HUES64 (cell line): Measurements from ENCODE around the gene AIG1.

Experiments
- H3K27ac ChIP-seq: 2 replicates; pipeline ENCODE4 v1.7.0; 2013; ENCODE audit warnings: low read depth, low read length, inconsistent platforms
- H3K27me3 ChIP-seq: 2 replicates; pipeline ENCODE4 v1.6.1; 2013; ENCODE audit warnings: mild to moderate bottlenecking, low read length; ENCODE audit not compliant: insufficient read depth
- H3K36me3 ChIP-seq: 2 replicates; pipeline ENCODE4 v1.6.1; 2013; ENCODE audit warnings: mild to moderate bottlenecking, low read length; ENCODE audit not compliant: insufficient read depth
- H3K4me1 ChIP-seq: 2 replicates; pipeline ENCODE4 v1.6.1; 2013; ENCODE audit warnings: mild to moderate bottlenecking, low read length, moderate library complexity; ENCODE audit not compliant: insufficient read depth
- H3K4me3 ChIP-seq: 2 replicates; pipeline ENCODE4 v1.5.1; 2013; ENCODE audit warnings: mild to moderate bottlenecking, low read length, moderate library complexity
- H3K9ac ChIP-seq: 2 replicates; pipeline ENCODE4 v1.6.1; 2013; ENCODE audit warnings: mild to moderate bottlenecking, low read depth, low read length
- H3K9me3 ChIP-seq: 2 replicates; pipeline ENCODE4 v1.6.1; 2013; ENCODE audit warnings: low read depth, low read length; ENCODE audit not compliant: insufficient read depth
- WGBS: fragments of 150-250, 120-280 bp; methylation state at CpG from one replicate; pipeline ENCODE4 v1.1.7; 2013; ENCODE audit warnings: missing lambda C conversion rate; 5-methylcytosine and 5-hydroxymethylcytosine counted together

The AIG1 gene

DNA sequence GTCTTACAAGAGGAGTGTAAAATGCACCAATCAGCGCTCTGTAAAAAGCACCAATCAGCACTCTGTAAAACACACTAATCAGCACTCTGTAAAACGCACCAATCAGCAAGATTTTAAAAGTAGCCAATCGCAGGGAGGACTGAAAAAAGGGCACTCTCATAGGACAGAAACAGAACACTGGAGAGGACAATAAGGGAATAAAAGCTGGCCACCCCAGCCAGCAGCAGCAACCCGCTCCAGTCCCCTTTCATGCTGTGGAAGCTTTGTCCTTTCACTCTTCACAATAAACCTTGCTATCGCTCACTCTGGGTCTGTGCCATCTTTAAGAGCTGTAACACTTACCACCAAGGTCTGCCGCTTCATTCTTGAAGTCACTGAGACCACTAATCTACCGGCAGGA is 1.7 kb upstream of the AIG1 start:
- H3K27ac ChIP-seq = no peak overlapping the region
- no peaks in the 10 kb centered on the region for H3K36me3 ChIP-seq
- H3K4me1 ChIP-seq = peaks cover 53% of the 10 kb centered on the region
- no peak overlapping the region for H3K4me3 ChIP-seq
- WGBS = 92% methylated on average over 6 of the region's 7 CpGs
- no peaks in the 10 kb centered on the region for H3K9me3 ChIP-seq
- H3K9ac ChIP-seq = no peak overlapping the region
- no peaks in the 10 kb centered on the region for H3K27me3 ChIP-seq

DNA sequence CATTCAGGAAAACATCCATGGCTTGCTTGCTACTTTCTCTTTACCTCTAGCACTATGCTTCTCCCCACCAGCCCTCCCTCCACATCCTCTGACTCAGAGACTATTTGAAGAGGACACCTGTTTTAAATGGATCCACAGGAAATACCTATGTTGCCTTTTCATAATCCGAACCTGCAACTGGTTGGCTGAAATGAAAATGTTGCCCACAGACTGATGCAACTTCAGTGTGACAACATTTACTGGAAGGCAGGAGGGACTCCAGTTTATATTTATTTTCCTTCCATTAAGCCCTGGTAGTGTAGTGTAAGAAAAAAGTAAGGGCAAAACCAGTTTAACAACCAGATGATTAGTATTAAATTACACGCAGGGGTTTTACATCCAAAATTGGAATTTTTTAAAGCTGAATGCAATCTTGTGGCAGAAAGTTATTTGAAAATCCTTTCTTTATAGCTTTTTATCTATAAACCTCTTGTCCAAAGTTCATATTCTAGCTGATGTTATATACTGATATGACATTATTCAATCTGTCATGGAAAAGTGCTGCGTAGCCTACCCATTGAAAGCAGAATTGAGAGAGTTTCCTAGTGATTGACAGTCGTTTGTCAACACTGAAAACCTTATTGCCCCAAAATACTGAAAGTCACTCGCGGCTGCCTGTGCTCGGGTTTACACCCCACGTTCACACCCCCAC is 881 bp upstream of the AIG1 start:
- H3K36me3 ChIP-seq = no peaks in the 10 kb centered on the region
- H3K4me1 ChIP-seq = peaks cover 54% of the 10 kb centered on the region
- H3K9ac ChIP-seq = peak overlapping the region; percentile 81
- WGBS = 13% methylated on average over 7 of the region's 8 CpGs
- H3K4me3 ChIP-seq = peak overlapping the region; percentile 86
- H3K27me3 ChIP-seq = no peaks in the 10 kb centered on the region
- no peaks in the 10 kb centered on the region for H3K9me3 ChIP-seq
- peak overlapping the region; percentile 72 for H3K27ac ChIP-seq

DNA sequence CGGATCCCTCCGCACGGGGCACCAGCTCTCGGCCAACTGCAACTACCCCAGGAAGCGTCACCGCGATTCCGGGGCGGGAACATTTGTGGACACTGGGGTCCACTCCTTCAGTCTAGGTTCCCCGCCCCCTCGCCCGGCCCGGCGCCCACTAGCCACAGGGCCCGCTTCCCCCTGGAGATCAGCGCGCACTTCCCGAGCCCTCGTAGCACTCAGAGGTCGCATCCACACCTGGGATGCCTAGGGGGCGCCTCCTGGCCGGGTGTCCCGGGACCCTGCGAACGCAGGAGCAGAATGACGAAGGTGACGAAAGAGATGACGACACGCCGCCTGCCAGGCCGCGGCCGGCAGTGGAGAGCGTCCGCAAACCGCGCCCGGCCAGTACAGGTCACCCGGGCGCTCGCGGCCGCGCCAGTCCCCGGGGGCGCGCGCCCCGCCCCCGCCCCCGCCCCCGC is 309 bp upstream of the AIG1 start:
- WGBS = under 1% methylated on average over 52 of the region's 52 CpGs
- H3K4me1 ChIP-seq = peaks cover 51% of the 10 kb centered on the region
- no peaks in the 10 kb centered on the region for H3K9me3 ChIP-seq
- no peaks in the 10 kb centered on the region for H3K36me3 ChIP-seq
- H3K27ac ChIP-seq = peak overlapping the region; percentile 72
- peak overlapping the region; percentile 81 for H3K9ac ChIP-seq
- peak overlapping the region; percentile 86 for H3K4me3 ChIP-seq
- H3K27me3 ChIP-seq = no peaks in the 10 kb centered on the region

DNA sequence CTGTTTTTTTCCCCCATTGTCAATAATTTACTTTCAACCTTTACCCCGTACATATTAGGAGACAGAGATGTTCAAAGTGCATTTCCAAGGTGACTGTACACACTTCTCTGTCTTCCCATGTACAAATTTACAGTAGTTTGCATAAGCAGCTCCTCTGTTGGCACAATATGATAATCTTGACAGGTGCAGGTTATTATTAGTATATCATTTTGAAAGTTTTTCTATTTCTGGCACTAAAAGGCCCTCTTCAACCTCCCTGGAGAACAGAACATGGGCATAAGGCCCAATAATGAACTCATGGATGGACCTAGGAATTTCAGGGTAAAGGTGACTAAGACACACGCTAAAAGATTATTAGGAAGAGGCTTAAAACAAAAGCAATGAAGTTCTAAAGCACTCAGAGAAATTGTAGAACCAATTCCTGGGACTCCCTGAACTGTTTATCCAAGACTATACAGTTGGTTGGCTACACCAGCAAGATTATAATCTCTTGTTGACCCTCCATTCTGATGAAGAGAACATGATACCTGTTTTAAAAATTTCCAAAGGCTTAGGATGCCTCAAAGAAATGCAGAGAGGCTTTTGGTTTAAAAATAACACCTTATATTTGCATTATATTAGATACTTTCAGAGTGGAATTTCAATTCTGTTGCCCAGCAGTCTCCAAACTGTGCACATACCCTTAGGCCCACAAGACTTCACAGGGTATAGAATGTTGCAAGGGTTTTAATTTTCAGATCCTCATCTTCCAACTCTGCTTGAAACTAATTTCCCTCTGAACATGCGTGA is 1.1 kb downstream of the AIG1 start:
- peak overlapping the region; percentile 77; the same call in 1 of the 2 replicates for H3K27ac ChIP-seq
- peak overlapping the region; percentile 86 for H3K4me3 ChIP-seq
- 64% methylated on average over 3 of the region's 3 CpGs for WGBS
- peaks cover 40% of the 10 kb centered on the region for H3K4me1 ChIP-seq
- no peaks in the 10 kb centered on the region for H3K27me3 ChIP-seq
- H3K9me3 ChIP-seq = no peaks in the 10 kb centered on the region
- no peaks in the 10 kb centered on the region for H3K36me3 ChIP-seq
- peak overlapping the region; percentile 77 for H3K9ac ChIP-seq

DNA sequence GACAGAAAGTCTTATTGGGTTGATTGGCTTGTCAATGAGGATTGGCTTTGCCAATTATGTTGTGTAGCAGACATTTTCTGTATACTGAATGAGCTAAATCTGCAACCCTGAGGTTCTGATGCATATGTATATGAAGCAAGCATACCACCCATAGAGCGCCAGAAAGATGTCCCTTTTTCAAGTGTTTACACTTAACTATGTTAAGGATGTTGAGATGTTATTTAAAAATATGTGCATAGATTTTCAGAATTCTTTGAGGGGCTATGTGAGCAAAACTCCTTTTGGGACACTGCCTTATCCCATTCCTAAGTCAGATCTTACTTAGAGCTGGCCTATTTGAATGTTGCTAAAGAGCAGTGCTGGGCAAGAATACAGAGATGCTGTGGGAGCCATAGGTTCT is 1.9 kb downstream of the AIG1 start:
- H3K4me1 ChIP-seq = peaks cover 42% of the 10 kb centered on the region
- peak overlapping the region; percentile 77; the same call in 1 of the 2 replicates for H3K27ac ChIP-seq
- no peaks in the 10 kb centered on the region for H3K9me3 ChIP-seq
- H3K27me3 ChIP-seq = no peaks in the 10 kb centered on the region
- no peaks in the 10 kb centered on the region for H3K36me3 ChIP-seq
- H3K9ac ChIP-seq = no peak overlapping the region
- WGBS = 60% methylated on average over 1 of the region's 1 CpG
- H3K4me3 ChIP-seq = peak overlapping the region; percentile 86

DNA sequence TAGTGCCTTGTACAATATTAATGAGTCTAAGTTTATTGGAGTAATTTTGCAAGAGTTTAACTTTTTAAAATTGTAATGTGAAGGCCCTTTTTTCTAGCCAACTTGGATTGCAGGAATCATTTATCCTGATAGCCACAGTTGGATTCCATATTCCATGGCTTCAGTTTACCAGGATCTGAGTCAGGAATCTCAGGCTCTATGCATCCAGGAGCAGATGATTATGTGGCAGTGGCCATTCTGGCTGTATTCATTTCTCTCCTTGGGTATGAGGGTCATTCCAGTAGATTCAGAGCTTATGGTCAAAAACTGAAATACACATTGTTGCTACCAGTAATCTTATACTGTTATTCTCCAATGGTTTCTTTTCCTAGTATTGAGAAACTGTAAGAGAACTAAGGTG is 2.9 kb downstream of the AIG1 start:
- H3K4me1 ChIP-seq = peaks cover 49% of the 10 kb centered on the region
- no peaks in the 10 kb centered on the region for H3K9me3 ChIP-seq
- H3K36me3 ChIP-seq = no peaks in the 10 kb centered on the region
- H3K27ac ChIP-seq = peak overlapping the region; percentile 77
- no peak overlapping the region for H3K4me3 ChIP-seq
- no peaks in the 10 kb centered on the region for H3K27me3 ChIP-seq
- no peak overlapping the region for H3K9ac ChIP-seq

DNA sequence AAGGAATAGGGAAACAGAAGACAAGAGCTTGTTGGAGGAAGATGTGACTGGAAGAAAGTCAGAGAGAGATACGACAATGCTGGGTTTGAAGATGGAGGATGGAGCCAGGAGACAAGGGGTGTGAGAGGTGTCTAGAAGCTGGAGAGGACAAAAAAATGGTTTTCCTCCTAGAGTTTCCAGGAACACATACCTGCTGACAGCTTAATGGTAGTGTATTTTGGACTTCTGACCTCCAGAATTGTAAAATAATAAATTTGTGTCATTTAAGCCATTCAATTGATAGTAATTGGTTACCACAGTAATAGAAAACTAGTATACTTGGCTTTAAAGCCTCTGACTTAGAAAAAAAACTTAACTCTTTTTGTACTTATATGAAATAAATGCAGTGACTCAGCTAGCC is 3.6 kb downstream of the AIG1 start:
- H3K4me3 ChIP-seq = no peak overlapping the region
- H3K27me3 ChIP-seq = no peaks in the 10 kb centered on the region
- no peaks in the 10 kb centered on the region for H3K36me3 ChIP-seq
- peaks cover 47% of the 10 kb centered on the region for H3K4me1 ChIP-seq
- WGBS = 96% methylated on average over 1 of the region's 1 CpG
- no peaks in the 10 kb centered on the region for H3K9me3 ChIP-seq
- H3K9ac ChIP-seq = no peak overlapping the region
- no peak overlapping the region for H3K27ac ChIP-seq

DNA sequence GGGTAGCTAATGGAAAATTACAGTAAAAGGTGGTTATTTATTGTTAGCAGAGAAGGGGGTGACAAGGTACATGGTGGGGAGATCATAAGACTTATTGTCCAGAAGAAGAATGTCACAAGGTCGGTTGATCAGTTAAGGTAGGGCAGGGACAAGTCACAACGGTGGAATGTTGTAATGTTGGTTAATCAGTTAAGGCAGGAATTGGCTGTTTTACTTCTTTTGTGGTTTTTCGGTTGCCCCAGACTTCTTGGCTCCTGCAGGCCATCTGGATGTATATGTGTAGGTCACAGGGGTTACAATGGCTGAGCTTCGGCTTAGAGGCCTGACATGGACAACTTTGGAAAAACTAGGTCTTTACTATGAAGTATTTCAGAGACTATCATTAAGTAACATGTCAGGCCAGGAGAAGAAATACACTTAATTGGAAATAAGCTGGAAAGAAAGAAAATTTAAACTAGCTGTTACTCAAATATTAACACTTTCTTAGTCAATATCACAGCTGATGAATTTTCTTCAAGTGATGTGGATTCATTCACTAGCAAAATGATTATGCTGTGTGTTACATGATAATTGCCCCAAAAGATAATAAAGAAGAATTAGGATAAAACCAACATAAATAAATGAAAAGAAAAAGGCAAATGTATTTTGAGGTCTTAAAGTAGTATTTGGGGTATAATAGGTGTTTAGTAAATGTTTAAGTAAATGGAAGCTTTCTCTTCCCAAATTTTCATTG is 4.4 kb downstream of the AIG1 start:
- Histone ChIP-seq H3K4me1 (peaks cover 39% of the 10 kb centered on the region), H3K9me3 (no peaks in the 10 kb centered on the region), H3K27ac (no peak overlapping the region), H3K9ac (no peak overlapping the region), H3K36me3 (no peaks in the 10 kb centered on the region), H3K4me3 (no peak overlapping the region), H3K27me3 (no peaks in the 10 kb centered on the region)
- WGBS = 90% methylated on average over 4 of the region's 4 CpGs

DNA sequence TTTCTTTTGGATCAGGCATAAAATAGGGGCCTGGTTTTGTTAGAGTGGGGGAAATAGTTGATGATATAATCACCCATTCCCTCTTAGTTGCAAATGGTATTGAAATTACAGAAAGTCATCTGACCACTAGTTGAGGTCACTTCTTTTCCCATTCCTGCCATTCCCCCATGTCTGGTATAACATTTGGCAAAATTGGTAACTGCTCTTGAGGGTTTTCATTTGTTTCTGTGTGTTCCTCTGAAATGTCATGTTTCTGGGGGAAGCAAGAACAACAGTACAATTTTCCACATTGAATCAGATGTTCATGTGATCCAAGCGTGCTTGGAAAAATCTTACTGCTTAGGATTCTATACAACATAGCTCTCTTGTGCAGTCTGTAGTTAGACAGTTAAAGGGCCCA is 7.3 kb downstream of the AIG1 start:
- no peaks in the 10 kb centered on the region for H3K9me3 ChIP-seq

DNA sequence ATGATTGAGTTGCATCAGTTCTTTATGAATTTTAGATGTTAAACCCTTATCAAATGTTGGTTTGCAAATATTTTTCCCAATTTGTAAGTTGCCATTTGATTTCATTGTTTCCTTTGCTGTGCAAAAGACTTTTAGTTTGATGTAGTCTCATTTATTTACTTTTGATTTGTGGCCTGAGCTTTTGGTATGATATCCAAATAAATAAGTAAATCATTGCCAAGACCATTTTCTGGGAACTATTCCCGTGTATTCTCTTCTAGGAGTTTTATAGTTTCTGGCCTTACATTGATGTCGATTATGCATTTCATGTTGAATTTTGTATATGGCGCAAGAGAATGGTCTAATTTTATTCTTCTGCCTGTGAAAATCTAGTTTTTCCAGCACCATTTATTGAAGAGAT is 13.4 kb downstream of the AIG1 start:
- no peak overlapping the region for H3K9ac ChIP-seq
- H3K27ac ChIP-seq = no peak overlapping the region
- 92% methylated on average over 3 of the region's 3 CpGs for WGBS
- no peaks in the 10 kb centered on the region for H3K27me3 ChIP-seq
- H3K4me3 ChIP-seq = no peak overlapping the region
- H3K9me3 ChIP-seq = no peaks in the 10 kb centered on the region
- H3K4me1 ChIP-seq = peaks cover 5% of the 10 kb centered on the region
- no peaks in the 10 kb centered on the region for H3K36me3 ChIP-seq

More for the DNA sequence above, 7.3 kb downstream of the AIG1 start:
- WGBS = 94% methylated on average over 1 of the region's 1 CpG
- Histone ChIP-seq H3K27ac (no peak overlapping the region), H3K4me1 (peaks cover 21% of the 10 kb centered on the region), H3K4me3 (no peak overlapping the region), H3K27me3 (no peaks in the 10 kb centered on the region), H3K9ac (no peak overlapping the region), H3K36me3 (no peaks in the 10 kb centered on the region)

DNA sequence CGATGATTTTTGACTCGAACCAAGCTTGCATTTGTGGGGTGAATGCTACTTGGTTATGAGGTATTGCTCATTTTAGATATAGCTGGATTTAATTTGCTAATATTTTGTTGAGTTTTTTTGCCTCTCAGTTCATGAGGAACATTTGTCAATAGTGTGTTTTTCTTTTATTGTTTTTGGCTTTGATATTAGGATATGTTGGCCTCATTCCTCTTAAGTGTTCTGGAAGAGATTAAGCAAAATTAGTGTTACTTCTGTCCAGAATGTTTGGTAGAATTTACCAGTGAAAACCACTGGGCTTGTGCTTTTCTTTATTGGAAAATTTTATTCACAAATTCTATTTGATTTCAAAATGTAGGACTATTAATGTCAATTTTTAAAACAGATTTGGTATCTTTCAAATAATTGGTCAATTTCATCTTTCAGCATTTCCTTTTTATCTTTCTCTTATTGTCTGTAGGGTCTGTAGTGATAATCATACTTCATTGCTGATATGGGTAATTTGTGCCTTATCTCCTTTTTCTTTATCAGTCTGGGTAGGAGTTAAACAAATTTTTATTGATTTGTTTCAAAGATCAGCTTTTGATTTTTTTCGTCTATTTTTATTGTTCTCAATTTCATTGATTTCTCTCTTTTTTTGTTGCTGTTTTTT is 14.1 kb downstream of the AIG1 start:
- Histone ChIP-seq H3K27ac (no peak overlapping the region), H3K36me3 (no peaks in the 10 kb centered on the region), H3K4me3 (no peak overlapping the region), H3K9me3 (no peaks in the 10 kb centered on the region), H3K27me3 (no peaks in the 10 kb centered on the region), H3K4me1 (peaks cover 7% of the 10 kb centered on the region), H3K9ac (no peak overlapping the region)
- 91% methylated on average over 3 of the region's 3 CpGs for WGBS
